HEK293 (cell line): ENCODE measurements around the gene SVIL.

Experiments used
- CTCF ChIA-PET: fragments of 350-600 bp; formaldehyde crosslinking; extraction: SDS; loops from one replicate; lab custom pipeline; 2021; ENCODE audit warnings: antibody characterized with exemption; lab: Yijun Ruan, JAX
- POLR2A ChIA-PET: fragments of 300-600 bp; formaldehyde crosslinking; extraction: SDS; loops from one replicate; lab custom pipeline; 2020; ENCODE audit warnings: antibody characterized with exemption, inconsistent platforms; lab: Yijun Ruan, JAX
- H3K27ac ChIP-seq: fragments of 200-500 bp; sonication (Bioruptor generic); 2 replicates; pipeline ENCODE4 v1.5.1; 2014; ENCODE audit warnings: low read depth, low read length, control low read depth, inconsistent platforms; ENCODE audit errors: extremely low read depth
- H3K36me3 ChIP-seq, 2 experiments: fragments of 200-500 bp in 1 of 2; sonication (Bioruptor generic) in 1 of 2; 1 replicate in 1 of 2; 2 replicates in 1 of 2; pipeline ENCODE4 v1.5.1; 2014 to 2017; ENCODE audit warnings: inconsistent platforms in 2 of 2, low read length in 2 of 2; ENCODE audit not compliant: control insufficient read depth in 2 of 2, insufficient read depth in 1 of 2
- H3K4me1 ChIP-seq: fragments of 200-500 bp; sonication (Bioruptor generic); 2 replicates; pipeline ENCODE4 v1.5.1; 2014; ENCODE audit warnings: mild to moderate bottlenecking, low read length, inconsistent platforms; ENCODE audit not compliant: control insufficient read depth, insufficient read depth
- H3K4me3 ChIP-seq: 2 replicates; pipeline ENCODE4 v1.5.1; 2011; ENCODE audit warnings: low read depth, mild to moderate bottlenecking, control low read depth, low read length, moderate library complexity
- H3K9me3 ChIP-seq: fragments of 200-500 bp; sonication (Bioruptor generic); 2 replicates; pipeline ENCODE4 v1.5.1; 2014; ENCODE audit warnings: low read depth, low read length, inconsistent platforms; ENCODE audit not compliant: control insufficient read depth, insufficient read depth
- BCL11B ChIP-seq: fragments of 450-650 bp; formaldehyde crosslinking; IDR thresholded peaks from 2 replicates; pipeline ENCODE4 v1.5.1; 2016; ENCODE audit warnings: low read depth, missing biosample characterization, missing genetic modification characterization
- GLIS1 ChIP-seq: fragments of 450-650 bp; formaldehyde crosslinking; IDR thresholded peaks from 2 replicates; pipeline ENCODE4 v1.5.1; 2016; ENCODE audit warnings: missing biosample characterization, missing genetic modification characterization
- HOXC10 ChIP-seq: sonication (generic); formaldehyde crosslinking; IDR thresholded peaks from 2 replicates; pipeline ENCODE4 v1.8.1; 2023; ENCODE audit warnings: mild to moderate bottlenecking, missing genetic modification reagents
- MYNN ChIP-seq: fragments of 450-650 bp; formaldehyde crosslinking; IDR thresholded peaks from 2 replicates; pipeline ENCODE4 v1.5.1; 2016; ENCODE audit warnings: missing biosample characterization, missing genetic modification characterization, borderline replicate concordance
- YY2 ChIP-seq: fragments of 450-650 bp; formaldehyde crosslinking; IDR thresholded peaks from 2 replicates; pipeline ENCODE4 v1.5.1; 2016; ENCODE audit warnings: missing biosample characterization, missing genetic modification characterization
- ZBTB21 ChIP-seq: fragments of 450-650 bp; formaldehyde crosslinking; IDR thresholded peaks from 2 replicates; pipeline ENCODE4 v1.5.1; 2017; ENCODE audit warnings: missing biosample characterization, missing genetic modification characterization
- ZBTB48 ChIP-seq: fragments of 450-650 bp; formaldehyde crosslinking; IDR thresholded peaks from 2 replicates; pipeline ENCODE4 v1.5.1; 2016; ENCODE audit warnings: missing biosample characterization, missing genetic modification characterization
- ZNF221 ChIP-seq: fragments of 450-650 bp; formaldehyde crosslinking; IDR thresholded peaks from 2 replicates; pipeline ENCODE4 v1.5.1; 2017; ENCODE audit warnings: missing biosample characterization, missing genetic modification characterization, borderline replicate concordance
- ZNF292 ChIP-seq: fragments of 450-650 bp; formaldehyde crosslinking; IDR thresholded peaks from 2 replicates; pipeline ENCODE4 v1.5.1; 2016; ENCODE audit warnings: low read depth, missing biosample characterization, missing genetic modification characterization, borderline replicate concordance
- ZNF311 ChIP-seq: fragments of 450-650 bp; formaldehyde crosslinking; IDR thresholded peaks from 2 replicates; pipeline ENCODE4 v1.5.1; 2017; ENCODE audit warnings: missing biosample characterization, missing genetic modification characterization, borderline replicate concordance
- ZNF394 ChIP-seq: fragments of 450-650 bp; formaldehyde crosslinking; IDR thresholded peaks from 2 replicates; pipeline ENCODE4 v1.5.1; 2016; ENCODE audit warnings: missing biosample characterization, missing genetic modification characterization, mild to moderate bottlenecking, moderate library complexity, borderline replicate concordance
- ZNF416 ChIP-seq: fragments of 450-650 bp; formaldehyde crosslinking; IDR thresholded peaks from 2 replicates; pipeline ENCODE4 v1.5.1; 2016; ENCODE audit warnings: missing biosample characterization, missing genetic modification characterization
- ZNF596 ChIP-seq: fragments of 450-650 bp; IDR thresholded peaks from 2 replicates; pipeline ENCODE4 v1.5.0; 2018; ENCODE audit warnings: missing biosample characterization, mild to moderate bottlenecking, missing genetic modification characterization, moderate library complexity
- ZNF610 ChIP-seq: fragments of 450-650 bp; formaldehyde crosslinking; IDR thresholded peaks from 2 replicates; pipeline ENCODE4 v1.5.1; 2016; ENCODE audit warnings: missing biosample characterization, missing genetic modification characterization, borderline replicate concordance
- ZNF677 ChIP-seq: fragments of 450-650 bp; IDR thresholded peaks from 2 replicates; pipeline ENCODE4 v1.5.0; 2018; ENCODE audit warnings: missing biosample characterization, mild to moderate bottlenecking, missing genetic modification characterization, moderate library complexity
- TF ChIP-seq, protein P1 (sequence below): fragments of 450-650 bp; formaldehyde crosslinking; conservative IDR thresholded peaks from 2 replicates; pipeline ENCODE4 v1.5.1; 2016; ENCODE audit warnings: low read depth, missing biosample characterization, missing genetic modification characterization
- TF ChIP-seq, protein P2 (sequence below): fragments of 450-650 bp; formaldehyde crosslinking; IDR thresholded peaks from 2 replicates; pipeline ENCODE4; 2016; ENCODE audit warnings: missing biosample characterization, missing genetic modification characterization
- TF ChIP-seq, protein P3 (sequence below): fragments of 450-650 bp; formaldehyde crosslinking; IDR thresholded peaks from 2 replicates; pipeline ENCODE4 v1.5.1; 2016; ENCODE audit warnings: missing biosample characterization, missing genetic modification characterization
- TF ChIP-seq, protein P4 (sequence below): fragments of 450-650 bp; formaldehyde crosslinking; IDR thresholded peaks from 2 replicates; pipeline ENCODE4 v1.5.1; 2017; ENCODE audit warnings: missing biosample characterization, missing genetic modification characterization
- TF ChIP-seq, protein P5 (sequence below): fragments of 450-650 bp; formaldehyde crosslinking; IDR thresholded peaks from 2 replicates; pipeline ENCODE4 v1.5.1; 2016; ENCODE audit warnings: missing biosample characterization, missing genetic modification characterization

SVIL gene

DNA sequence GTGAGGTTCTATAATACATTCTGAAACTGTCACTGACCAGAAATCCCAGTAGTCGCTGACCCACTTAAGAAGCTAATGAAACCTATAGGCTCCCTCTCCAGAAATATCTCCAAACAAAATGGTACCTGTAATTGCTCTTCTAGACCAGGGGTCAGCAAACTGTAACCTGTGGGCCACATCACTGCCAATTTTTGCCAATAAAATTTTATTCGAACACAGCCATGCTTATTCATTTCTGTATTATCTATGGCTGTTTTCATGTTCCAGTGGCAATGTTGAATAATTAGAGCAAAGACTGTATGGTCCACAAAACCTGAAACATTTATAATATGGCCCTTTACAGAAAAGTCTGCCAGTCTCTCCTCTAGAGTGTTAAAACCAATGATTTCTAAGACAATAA is 37.2 kb upstream of the SVIL start (continued):
- TF ChIP-seq, protein P1, sequence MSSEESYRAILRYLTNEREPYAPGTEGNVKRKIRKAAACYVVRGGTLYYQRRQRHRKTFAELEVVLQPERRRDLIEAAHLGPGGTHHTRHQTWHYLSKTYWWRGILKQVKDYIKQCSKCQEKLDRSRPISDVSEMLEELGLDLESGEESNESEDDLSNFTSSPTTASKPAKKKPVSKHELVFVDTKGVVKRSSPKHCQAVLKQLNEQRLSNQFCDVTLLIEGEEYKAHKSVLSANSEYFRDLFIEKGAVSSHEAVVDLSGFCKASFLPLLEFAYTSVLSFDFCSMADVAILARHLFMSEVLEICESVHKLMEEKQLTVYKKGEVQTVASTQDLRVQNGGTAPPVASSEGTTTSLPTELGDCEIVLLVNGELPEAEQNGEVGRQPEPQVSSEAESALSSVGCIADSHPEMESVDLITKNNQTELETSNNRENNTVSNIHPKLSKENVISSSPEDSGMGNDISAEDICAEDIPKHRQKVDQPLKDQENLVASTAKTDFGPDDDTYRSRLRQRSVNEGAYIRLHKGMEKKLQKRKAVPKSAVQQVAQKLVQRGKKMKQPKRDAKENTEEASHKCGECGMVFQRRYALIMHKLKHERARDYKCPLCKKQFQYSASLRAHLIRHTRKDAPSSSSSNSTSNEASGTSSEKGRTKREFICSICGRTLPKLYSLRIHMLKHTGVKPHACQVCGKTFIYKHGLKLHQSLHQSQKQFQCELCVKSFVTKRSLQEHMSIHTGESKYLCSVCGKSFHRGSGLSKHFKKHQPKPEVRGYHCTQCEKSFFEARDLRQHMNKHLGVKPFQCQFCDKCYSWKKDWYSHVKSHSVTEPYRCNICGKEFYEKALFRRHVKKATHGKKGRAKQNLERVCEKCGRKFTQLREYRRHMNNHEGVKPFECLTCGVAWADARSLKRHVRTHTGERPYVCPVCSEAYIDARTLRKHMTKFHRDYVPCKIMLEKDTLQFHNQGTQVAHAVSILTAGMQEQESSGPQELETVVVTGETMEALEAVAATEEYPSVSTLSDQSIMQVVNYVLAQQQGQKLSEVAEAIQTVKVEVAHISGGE, result no peak
- TF ChIP-seq HOXC10 (CRISPR knock-in tag) (no peak), ZNF677 (tag by site-specific recombination) (no peak), ZNF311 (tag by site-specific recombination) (no peak), ZNF394 (no peak)
- TF ChIP-seq, protein P2, sequence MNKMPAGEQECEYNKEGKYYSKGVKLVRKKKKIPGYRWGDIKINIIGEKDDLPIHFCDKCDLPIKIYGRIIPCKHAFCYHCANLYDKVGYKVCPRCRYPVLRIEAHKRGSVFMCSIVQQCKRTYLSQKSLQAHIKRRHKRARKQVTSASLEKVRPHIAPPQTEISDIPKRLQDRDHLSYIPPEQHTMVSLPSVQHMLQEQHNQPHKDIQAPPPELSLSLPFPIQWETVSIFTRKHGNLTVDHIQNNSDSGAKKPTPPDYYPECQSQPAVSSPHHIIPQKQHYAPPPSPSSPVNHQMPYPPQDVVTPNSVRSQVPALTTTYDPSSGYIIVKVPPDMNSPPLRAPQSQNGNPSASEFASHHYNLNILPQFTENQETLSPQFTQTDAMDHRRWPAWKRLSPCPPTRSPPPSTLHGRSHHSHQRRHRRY (tag by site-specific recombination), result no peak
- TF ChIP-seq, all 188 proteins: peak for 0

DNA sequence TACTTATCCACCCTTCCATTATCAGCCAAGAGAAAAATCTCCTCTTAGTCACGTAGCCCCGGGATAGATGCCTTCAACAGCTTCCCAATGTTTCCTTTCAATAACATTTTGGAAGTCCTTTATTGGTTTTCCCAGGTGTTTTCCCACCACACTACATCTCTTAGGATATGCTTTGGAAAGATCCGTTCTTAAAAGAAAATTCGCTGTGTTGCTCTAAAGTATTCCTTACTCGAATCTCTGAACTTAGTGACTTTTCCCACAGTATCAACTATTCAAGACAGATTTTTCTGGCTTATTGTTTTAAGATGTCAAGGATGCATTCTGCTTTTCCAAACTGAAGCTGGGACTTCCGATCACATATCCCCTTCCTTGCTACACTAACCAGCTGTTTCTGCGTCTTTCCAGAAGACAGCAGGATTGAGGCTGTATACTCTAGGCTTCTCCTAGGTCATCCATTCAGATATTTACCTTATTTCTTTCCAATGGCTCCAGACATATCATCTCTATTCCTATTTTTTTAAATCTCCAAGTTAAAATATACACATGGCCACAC is 36.5 kb upstream of the SVIL start:
- Histone ChIP-seq H3K27ac (no peak overlapping the region), H3K9me3 (no peaks in the 10 kb centered on the region), H3K4me3 (no peak overlapping the region), H3K36me3 (no peaks in the 10 kb centered on the region), H3K4me1 (0 out of 2 replicates have a peak, but pooled peaks cover 4% of the 10 kb centered on the region)
- ChIA-PET CTCF (interaction anchor here (0.8 kb wide), 1 partner anchor 136 kb away, joined by 3 read pairs; no protein-coding TSS in a partner anchor), POLR2A (no interaction called here)
- no peak for TF ChIP-seq ZBTB48
- TF ChIP-seq ZNF416 (tag by site-specific recombination), result no peak
- TF ChIP-seq, protein P3, sequence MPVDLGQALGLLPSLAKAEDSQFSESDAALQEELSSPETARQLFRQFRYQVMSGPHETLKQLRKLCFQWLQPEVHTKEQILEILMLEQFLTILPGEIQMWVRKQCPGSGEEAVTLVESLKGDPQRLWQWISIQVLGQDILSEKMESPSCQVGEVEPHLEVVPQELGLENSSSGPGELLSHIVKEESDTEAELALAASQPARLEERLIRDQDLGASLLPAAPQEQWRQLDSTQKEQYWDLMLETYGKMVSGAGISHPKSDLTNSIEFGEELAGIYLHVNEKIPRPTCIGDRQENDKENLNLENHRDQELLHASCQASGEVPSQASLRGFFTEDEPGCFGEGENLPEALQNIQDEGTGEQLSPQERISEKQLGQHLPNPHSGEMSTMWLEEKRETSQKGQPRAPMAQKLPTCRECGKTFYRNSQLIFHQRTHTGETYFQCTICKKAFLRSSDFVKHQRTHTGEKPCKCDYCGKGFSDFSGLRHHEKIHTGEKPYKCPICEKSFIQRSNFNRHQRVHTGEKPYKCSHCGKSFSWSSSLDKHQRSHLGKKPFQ (tag by site-specific recombination), result no peak
- TF ChIP-seq GLIS1 (tag by site-specific recombination), result no peak
- TF ChIP-seq BCL11B (tag by site-specific recombination), result no peak
- no peak for TF ChIP-seq ZBTB21
- TF ChIP-seq, protein P4, sequence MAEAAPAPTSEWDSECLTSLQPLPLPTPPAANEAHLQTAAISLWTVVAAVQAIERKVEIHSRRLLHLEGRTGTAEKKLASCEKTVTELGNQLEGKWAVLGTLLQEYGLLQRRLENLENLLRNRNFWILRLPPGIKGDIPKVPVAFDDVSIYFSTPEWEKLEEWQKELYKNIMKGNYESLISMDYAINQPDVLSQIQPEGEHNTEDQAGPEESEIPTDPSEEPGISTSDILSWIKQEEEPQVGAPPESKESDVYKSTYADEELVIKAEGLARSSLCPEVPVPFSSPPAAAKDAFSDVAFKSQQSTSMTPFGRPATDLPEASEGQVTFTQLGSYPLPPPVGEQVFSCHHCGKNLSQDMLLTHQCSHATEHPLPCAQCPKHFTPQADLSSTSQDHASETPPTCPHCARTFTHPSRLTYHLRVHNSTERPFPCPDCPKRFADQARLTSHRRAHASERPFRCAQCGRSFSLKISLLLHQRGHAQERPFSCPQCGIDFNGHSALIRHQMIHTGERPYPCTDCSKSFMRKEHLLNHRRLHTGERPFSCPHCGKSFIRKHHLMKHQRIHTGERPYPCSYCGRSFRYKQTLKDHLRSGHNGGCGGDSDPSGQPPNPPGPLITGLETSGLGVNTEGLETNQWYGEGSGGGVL (tag by site-specific recombination), result no peak
- no peak for TF ChIP-seq YY2 (tag by site-specific recombination)
- TF ChIP-seq, protein P5, sequence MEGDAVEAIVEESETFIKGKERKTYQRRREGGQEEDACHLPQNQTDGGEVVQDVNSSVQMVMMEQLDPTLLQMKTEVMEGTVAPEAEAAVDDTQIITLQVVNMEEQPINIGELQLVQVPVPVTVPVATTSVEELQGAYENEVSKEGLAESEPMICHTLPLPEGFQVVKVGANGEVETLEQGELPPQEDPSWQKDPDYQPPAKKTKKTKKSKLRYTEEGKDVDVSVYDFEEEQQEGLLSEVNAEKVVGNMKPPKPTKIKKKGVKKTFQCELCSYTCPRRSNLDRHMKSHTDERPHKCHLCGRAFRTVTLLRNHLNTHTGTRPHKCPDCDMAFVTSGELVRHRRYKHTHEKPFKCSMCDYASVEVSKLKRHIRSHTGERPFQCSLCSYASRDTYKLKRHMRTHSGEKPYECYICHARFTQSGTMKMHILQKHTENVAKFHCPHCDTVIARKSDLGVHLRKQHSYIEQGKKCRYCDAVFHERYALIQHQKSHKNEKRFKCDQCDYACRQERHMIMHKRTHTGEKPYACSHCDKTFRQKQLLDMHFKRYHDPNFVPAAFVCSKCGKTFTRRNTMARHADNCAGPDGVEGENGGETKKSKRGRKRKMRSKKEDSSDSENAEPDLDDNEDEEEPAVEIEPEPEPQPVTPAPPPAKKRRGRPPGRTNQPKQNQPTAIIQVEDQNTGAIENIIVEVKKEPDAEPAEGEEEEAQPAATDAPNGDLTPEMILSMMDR (tag by site-specific recombination), result no peak
- no peak for TF ChIP-seq ZNF292 (tag by site-specific recombination)
- TF ChIP-seq ZNF596, result no peak
- TF ChIP-seq ZNF610, result no peak
- no peak for TF ChIP-seq ZNF221 (tag by site-specific recombination)
- TF ChIP-seq MYNN, result no peak
